CD4-positive, CD25-positive, alpha-beta regulatory T cell (primary cell): ENCODE measurements around the gene SZT2. TPM values are rescaled to one million over a fixed set of nuclear protein-coding genes. Genes with fewer than 3 reads are reported as not detected.

ENCODE experiments used
- ATAC-seq, 2 donors: fragments of 150-1000 bp; cut with Tn5 transposase; one replicate each; pipeline ENCODE4 v1.10.0; 2021; ENCODE audit warnings: low read depth in 2 of 2, moderate number of reproducible peaks in 2 of 2, moderate library complexity in 1 of 2
- DNase-seq, 3 donors: peaks; one replicate each; pipeline versions ENCODE4 v3.0.0 to v3.0.0-alpha.2; 2012 to 2022; ENCODE audit warnings: mixed read lengths in 1 of 3
- H3K27ac ChIP-seq: one replicate; pipeline ENCODE4 v1.7.0; 2013; ENCODE audit warnings: mild to moderate bottlenecking, low read length; ENCODE audit not compliant: insufficient read depth, poor library complexity, severe bottlenecking
- H3K27me3 ChIP-seq: one replicate; pipeline ENCODE4 v1.7.0; 2013; ENCODE audit warnings: low read length; ENCODE audit not compliant: control insufficient read depth, insufficient read depth
- H3K36me3 ChIP-seq: one replicate; pipeline ENCODE4 v1.7.0; 2013; ENCODE audit warnings: mild to moderate bottlenecking, low read length, moderate library complexity; ENCODE audit not compliant: control insufficient read depth, insufficient read depth
- H3K4me1 ChIP-seq: 2 replicates; pipeline ENCODE4 v1.7.0; 2013; ENCODE audit warnings: mild to moderate bottlenecking, low read length; ENCODE audit not compliant: insufficient read depth, control insufficient read depth, poor library complexity, severe bottlenecking
- H3K4me3 ChIP-seq: one replicate; pipeline ENCODE4 v1.7.0; 2013; ENCODE audit warnings: low read depth, mild to moderate bottlenecking, low read length, moderate library complexity
- H3K9me3 ChIP-seq, 2 experiments: 1 replicate in 1 of 2; 2 replicates in 1 of 2; pipeline ENCODE4 v1.7.0; 2013; ENCODE audit warnings: low read length in 2 of 2, mild to moderate bottlenecking in 1 of 2, moderate library complexity in 1 of 2; ENCODE audit not compliant: control insufficient read depth in 2 of 2
- H3K27ac Mint-ChIP-seq, 3 donors: one replicate each; pipeline ENCODE4 v1.8.0; 2020 to 2022; ENCODE audit warnings: mild to moderate bottlenecking in 3 of 3, mixed read lengths in 3 of 3, moderate library complexity in 2 of 3
- H3K27me3 Mint-ChIP-seq: one replicate; pipeline ENCODE4 v1.8.0; 2022; ENCODE audit warnings: mild to moderate bottlenecking, mixed read lengths
- H3K36me3 Mint-ChIP-seq: one replicate; pipeline ENCODE4 v1.8.0; 2020; ENCODE audit warnings: mixed read lengths
- H3K4me1 Mint-ChIP-seq, 4 donors: one replicate each; pipeline ENCODE4 v1.8.0; 2020 to 2022; ENCODE audit warnings: mixed read lengths in 4 of 4, mild to moderate bottlenecking in 1 of 4
- H3K4me3 Mint-ChIP-seq, 4 donors: one replicate each; pipeline ENCODE4 v1.8.0; 2020 to 2022; ENCODE audit warnings: mild to moderate bottlenecking in 4 of 4, mixed read lengths in 4 of 4, moderate library complexity in 3 of 4
- H3K9me3 Mint-ChIP-seq, 7 donors: one replicate each; pipeline ENCODE4 v1.8.0; 2020 to 2022; ENCODE audit warnings: mixed read lengths in 7 of 7, mild to moderate bottlenecking in 3 of 7, moderate library complexity in 2 of 7
- polyA plus RNA-seq, 4 donors: library from polyadenylated mRNA; unstranded; fragments of 300-500 nt; fragmentation: Illumina TruSeq; gene quantifications; one replicate each; pipeline ENCODE4 v1.2.3, GENCODE V29; 2021
- total RNA-seq: library from RNA; stranded (reverse); gene quantifications from one replicate; pipeline ENCODE4 v1.2.3, GENCODE V29; 2022

SZT2 gene
- total RNA-seq (107 TPM), polyA plus RNA-seq (1 to 10 TPM; 1.5 to 4.6 (median 3.5) TPM)

DNA sequence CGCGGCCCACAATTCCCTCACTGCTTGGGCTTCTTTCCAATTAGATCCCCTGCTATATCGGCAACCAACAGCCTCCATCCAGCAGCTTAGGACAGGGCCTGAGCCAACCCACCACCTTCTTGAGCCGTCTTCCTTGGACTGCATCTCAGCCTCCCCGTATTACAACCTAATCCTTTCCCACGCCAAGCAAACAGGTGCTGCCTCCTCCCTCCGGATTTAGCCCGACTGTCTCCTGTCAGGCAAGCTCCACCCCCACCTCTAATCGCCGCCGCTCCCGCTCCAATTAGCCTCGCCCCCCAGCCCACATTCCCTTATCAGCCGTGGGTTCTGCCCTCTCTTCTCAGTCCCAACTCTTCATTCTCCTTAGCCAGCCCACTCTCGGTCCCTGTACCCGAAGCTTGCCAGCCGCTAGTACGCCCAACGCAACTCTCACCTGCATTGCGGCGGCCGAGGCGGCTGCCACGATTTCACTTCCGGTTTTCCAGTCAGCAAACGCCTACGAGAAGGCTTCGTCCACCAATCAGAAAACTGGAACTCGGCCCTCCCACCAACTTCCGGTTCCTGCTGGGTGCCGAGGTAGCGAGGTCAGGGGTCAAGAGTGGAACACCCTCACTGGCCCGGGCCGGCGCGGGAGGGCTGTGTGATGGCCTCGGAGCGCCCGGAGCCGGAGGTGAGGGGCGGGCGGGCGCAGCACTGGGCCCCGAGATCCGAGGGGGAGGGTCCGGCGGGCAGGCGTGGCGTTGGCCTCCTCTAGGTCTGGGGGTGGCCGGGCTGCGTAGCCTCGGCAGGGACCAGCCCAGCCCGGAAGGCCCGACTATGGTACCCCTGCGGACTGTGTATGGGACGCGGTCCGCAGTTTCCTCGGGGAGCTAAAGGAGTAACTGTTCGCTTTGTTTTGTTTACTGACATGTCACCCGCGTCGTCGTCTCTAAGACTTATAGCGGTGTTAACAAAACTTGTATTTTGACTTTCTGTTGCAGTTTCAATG, at the start of gene SZT2, which contains the start of gene MED8:
TSS of gene SZT2 (plus strand) at position 574 of the 988 bp plus-strand sequence. CDS start at position 644, 70 bp downstream.
TSS of gene MED8 (minus strand) at position 475 of the 988 bp plus-strand sequence. CDS start at position 439, 36 bp downstream.
- peak within 1 kb of the TSS; percentile 75 for H3K27ac ChIP-seq
- no peaks in the 10 kb centered on the region for H3K27me3 Mint-ChIP-seq
- peaks cover 23% of the 10 kb centered on the region for H3K36me3 Mint-ChIP-seq
- H3K36me3 ChIP-seq, result peaks cover 31% of the 10 kb centered on the region
- peaks cover 19 to 65% (median 40%) of the 10 kb centered on the region in 4 donors for H3K4me1 Mint-ChIP-seq
- no peaks in the 10 kb centered on the region for H3K9me3 ChIP-seq
- ATAC-seq (peak; percentile 92), DNase-seq (peak; percentile 83 to 95 (median 88))
- peaks cover 20% of the 10 kb centered on the region for H3K4me1 ChIP-seq
- no peaks in the 10 kb centered on the region for H3K9me3 Mint-ChIP-seq
- H3K4me3 Mint-ChIP-seq, result peak within 1 kb of the TSS; percentile 96 to 100 (median 100)
- no peaks in the 10 kb centered on the region for H3K27me3 ChIP-seq
- peak within 1 kb of the TSS; percentile 94 for H3K4me3 ChIP-seq
- peak within 1 kb of the TSS; percentile 99 to 100 (median 100) for H3K27ac Mint-ChIP-seq

DNA sequence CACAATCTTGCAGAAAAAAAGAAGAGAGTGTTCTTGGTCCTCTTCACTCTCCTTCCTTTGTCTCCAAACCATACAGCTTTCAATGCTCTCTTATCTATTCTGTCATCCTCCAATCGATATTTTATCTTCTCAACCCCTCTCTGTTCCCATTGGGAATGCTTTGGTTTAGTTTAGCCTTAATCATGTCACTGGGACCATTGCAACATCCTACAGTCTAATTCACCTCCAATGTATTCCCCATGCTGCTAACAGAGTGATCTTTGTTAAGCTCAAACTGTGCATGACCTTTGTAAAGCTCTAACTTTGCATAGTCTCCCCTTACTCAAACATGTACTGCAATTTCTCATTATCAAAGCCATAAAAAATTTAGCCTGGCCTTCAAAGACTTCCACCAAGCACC, 49.1 kb upstream of the SZT2 start:
- no peaks in the 10 kb centered on the region for H3K4me1 ChIP-seq
- no peak for DNase-seq
- Mint-ChIP-seq H3K4me1 (no peaks in the 10 kb centered on the region), H3K27ac (peak overlapping the region in 1 of 3 donors; percentile 27), H3K27me3 (peaks cover 7% of the 10 kb centered on the region), H3K36me3 (peaks cover 4% of the 10 kb centered on the region), H3K9me3 (no peaks in the 10 kb centered on the region), H3K4me3 (no peak overlapping the region)
- no peaks in the 10 kb centered on the region for H3K36me3 ChIP-seq
- no peak overlapping the region for H3K4me3 ChIP-seq
- no peak for ATAC-seq
- no peaks in the 10 kb centered on the region for H3K9me3 ChIP-seq
- H3K27ac ChIP-seq, result no peak overlapping the region
- no peaks in the 10 kb centered on the region for H3K27me3 ChIP-seq

DNA sequence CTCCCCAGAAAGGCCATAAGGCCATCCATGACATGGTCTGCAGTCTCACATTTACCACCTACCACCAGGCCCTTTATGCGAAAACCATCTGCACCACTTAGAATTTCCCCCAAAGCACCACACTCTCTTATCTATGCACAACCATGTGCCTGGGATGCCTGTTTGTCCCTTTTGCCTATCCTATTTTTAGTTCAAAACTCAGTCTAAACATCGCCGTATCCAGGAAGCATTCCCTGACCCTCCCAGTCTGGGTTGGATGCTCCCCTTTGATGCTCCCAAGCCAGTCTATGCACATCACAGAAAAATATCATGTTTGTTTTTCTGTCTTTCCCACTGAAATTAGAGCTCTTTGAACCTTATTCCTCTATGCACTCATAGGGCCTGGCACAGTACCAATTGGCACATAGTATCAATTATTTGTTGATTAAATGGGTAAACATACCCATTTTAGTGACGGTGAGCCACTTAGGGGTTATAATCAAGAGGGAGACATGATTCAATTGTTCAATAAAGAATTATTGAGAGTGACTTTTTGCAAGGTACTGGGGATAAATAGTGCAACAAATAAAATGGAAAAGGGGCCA, 45.3 kb upstream of the SZT2 start:
- Mint-ChIP-seq H3K27me3 (peaks cover 6% of the 10 kb centered on the region), H3K4me1 (peaks cover 0 to 13% (median under 1%) of the 10 kb centered on the region in 4 donors), H3K9me3 (no peaks in the 10 kb centered on the region), H3K27ac (no peak overlapping the region), H3K4me3 (no peak overlapping the region), H3K36me3 (peaks cover 4% of the 10 kb centered on the region)
- ATAC-seq (no peak), DNase-seq (no peak)
- H3K36me3 ChIP-seq, result no peaks in the 10 kb centered on the region
- no peaks in the 10 kb centered on the region for H3K27me3 ChIP-seq
- no peak overlapping the region for H3K4me3 ChIP-seq
- no peaks in the 10 kb centered on the region for H3K9me3 ChIP-seq
- H3K4me1 ChIP-seq, result no peaks in the 10 kb centered on the region
- no peak overlapping the region for H3K27ac ChIP-seq

DNA sequence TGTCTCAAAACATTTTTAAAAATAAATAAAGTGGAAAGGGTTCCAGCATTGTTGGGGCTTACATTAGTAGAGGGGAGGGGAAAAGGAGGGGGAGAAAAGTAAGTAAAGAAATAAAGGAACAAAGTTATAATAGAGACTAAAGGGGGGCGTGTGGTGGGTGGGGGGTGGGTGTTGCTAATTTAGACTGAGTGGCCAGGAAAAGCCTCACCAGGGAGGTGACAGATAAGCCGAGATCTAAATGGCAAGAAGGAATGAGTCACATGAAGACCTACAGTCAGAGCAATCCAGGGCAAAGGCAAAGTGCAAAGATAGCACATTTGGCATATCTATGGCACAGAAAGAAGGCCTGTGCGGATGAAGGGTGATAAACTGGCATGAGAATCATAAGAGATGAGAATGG, 44.6 kb upstream of the SZT2 start:
- Histone ChIP-seq H3K27me3 (no peaks in the 10 kb centered on the region), H3K27ac (no peak overlapping the region), H3K4me1 (no peaks in the 10 kb centered on the region), H3K9me3 (no peaks in the 10 kb centered on the region), H3K4me3 (no peak overlapping the region), H3K36me3 (no peaks in the 10 kb centered on the region)
- no peak for DNase-seq
- Mint-ChIP-seq H3K9me3 (no peaks in the 10 kb centered on the region), H3K4me1 (peaks cover 0 to 20% (median 2%) of the 10 kb centered on the region in 4 donors), H3K4me3 (no peak overlapping the region), H3K27me3 (peaks cover 6% of the 10 kb centered on the region), H3K27ac (no peak overlapping the region), H3K36me3 (peaks cover 4% of the 10 kb centered on the region)
- ATAC-seq, result no peak

DNA sequence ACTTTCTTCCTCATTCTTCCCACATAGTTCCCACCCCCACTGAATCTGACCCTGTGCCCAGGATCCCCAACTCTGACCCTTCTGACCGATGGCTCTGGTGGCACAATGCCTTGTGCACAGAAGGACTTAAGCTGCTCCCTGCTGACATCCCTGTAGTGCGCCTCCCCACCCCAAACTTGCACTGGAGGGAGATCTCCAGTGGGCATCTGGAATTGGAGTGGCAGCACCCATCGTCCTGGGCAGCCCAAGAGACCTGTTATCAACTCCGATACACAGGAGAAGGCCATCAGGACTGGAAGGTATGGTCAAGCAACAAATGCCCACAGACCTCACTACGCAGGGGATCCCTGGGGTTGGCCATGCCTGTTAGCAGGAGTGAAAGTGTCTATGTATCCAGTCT, 43.1 kb upstream of the SZT2 start:
- no peak overlapping the region for H3K4me3 Mint-ChIP-seq
- DNase-seq (no peak), ATAC-seq (no peak)
- H3K9me3 ChIP-seq, result no peaks in the 10 kb centered on the region
- H3K4me1 Mint-ChIP-seq, result peaks cover 0 to 21% (median 4%) of the 10 kb centered on the region in 4 donors
- peaks cover 4% of the 10 kb centered on the region for H3K36me3 Mint-ChIP-seq
- no peaks in the 10 kb centered on the region for H3K36me3 ChIP-seq
- H3K27ac ChIP-seq, result no peak overlapping the region
- no peaks in the 10 kb centered on the region for H3K4me1 ChIP-seq
- H3K27me3 ChIP-seq, result no peaks in the 10 kb centered on the region
- no peaks in the 10 kb centered on the region for H3K9me3 Mint-ChIP-seq
- no peak overlapping the region for H3K4me3 ChIP-seq
- H3K27ac Mint-ChIP-seq, result no peak overlapping the region
- H3K27me3 Mint-ChIP-seq, result peaks cover 6% of the 10 kb centered on the region

DNA sequence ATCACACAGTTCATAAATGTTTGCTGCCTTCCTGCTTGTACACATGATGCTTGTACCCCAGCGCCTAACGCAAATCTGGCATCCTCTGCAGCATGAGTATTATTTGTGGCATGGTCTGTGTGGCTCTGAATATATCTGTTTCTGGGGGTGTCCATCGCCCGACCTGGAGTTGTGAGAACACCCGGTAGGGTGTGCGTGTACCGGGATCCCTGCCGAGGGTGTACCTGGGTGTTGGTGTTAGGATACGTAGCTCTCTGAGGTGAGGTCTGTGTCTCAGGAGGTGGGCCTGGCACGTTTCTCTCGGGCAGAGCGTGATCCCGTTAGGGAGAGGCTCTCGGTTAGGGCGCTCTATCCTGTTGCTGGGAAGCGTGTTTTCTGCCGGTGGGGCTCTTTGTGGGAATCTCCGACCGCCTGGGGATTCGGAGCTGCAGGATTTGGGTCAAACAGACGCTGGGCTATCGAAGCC, 41.3 kb upstream of the SZT2 start:
- H3K27me3 ChIP-seq, result no peaks in the 10 kb centered on the region
- Mint-ChIP-seq H3K9me3 (no peaks in the 10 kb centered on the region), H3K4me3 (peak overlapping the region; percentile 2 to 76 (median 50)), H3K27me3 (peaks cover 6% of the 10 kb centered on the region), H3K27ac (peak overlapping the region in 1 of 3 donors; percentile 80), H3K4me1 (peaks cover 0 to 21% (median 7%) of the 10 kb centered on the region in 4 donors), H3K36me3 (peaks cover 4% of the 10 kb centered on the region)
- H3K4me3 ChIP-seq, result no peak overlapping the region
- H3K36me3 ChIP-seq, result no peaks in the 10 kb centered on the region
- DNase-seq (no peak), ATAC-seq (no peak)
- H3K27ac ChIP-seq, result peak overlapping the region; percentile 74
- H3K9me3 ChIP-seq, result no peaks in the 10 kb centered on the region
- H3K4me1 ChIP-seq, result no peaks in the 10 kb centered on the region

DNA sequence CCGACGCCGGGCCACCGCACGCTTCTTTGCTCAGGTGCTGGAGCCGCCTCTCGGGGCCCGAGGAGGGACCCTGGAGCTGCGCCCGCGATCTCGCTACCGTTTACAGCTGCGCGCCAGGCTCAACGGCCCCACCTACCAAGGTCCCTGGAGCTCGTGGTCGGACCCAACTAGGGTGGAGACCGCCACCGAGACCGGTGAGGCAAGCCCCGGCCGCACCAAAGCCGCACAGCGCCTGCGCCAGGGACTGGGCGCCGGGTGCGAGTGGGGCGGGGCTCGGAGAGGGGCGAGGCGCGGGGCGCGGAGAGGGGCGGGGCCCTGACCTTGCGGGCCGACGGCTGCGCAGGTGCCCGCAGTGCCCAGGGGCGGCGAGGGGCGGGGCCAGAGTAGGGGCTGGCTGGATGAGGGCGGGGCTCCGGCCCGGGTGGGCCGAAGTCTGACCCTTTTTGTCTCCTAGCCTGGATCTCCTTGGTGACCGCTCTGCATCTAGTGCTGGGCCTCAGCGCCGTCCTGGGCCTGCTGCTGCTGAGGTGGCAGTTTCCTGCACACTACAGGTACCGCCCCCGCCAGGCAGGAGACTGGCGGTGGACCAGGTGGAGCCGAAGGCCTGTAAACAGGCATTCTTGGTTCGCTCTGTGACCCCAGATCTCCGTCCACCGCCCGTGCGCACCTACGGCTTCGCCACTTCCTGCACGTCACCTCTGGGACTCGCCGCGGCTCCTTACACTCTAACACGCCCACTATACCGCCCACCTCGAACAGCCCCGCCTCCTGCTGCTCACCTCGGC, 40.7 kb upstream of the SZT2 start:
- Histone ChIP-seq H3K27ac (peak overlapping the region; percentile 74), H3K27me3 (no peaks in the 10 kb centered on the region), H3K9me3 (no peaks in the 10 kb centered on the region), H3K4me1 (no peaks in the 10 kb centered on the region), H3K36me3 (no peaks in the 10 kb centered on the region), H3K4me3 (no peak overlapping the region)
- H3K27ac Mint-ChIP-seq, result peak overlapping the region; percentile 81 to 93 (median 84)
- peak; percentile 60 to 74 for ATAC-seq
- peaks cover 6% of the 10 kb centered on the region for H3K27me3 Mint-ChIP-seq
- H3K4me3 Mint-ChIP-seq, result peak overlapping the region; percentile 72 to 90 (median 88)
- peak; percentile 58 to 74 (median 60) for DNase-seq
- H3K36me3 Mint-ChIP-seq, result peaks cover under 1% of the 10 kb centered on the region
- H3K4me1 Mint-ChIP-seq, result peaks cover 0 to 21% (median 7%) of the 10 kb centered on the region in 4 donors
- H3K9me3 Mint-ChIP-seq, result no peaks in the 10 kb centered on the region
